LoVo (cell line): Measurements from ENCODE around the gene NPTX2.
"Not testable (repeated sequence)": the region's sequence is repeated elsewhere in the genome, so short reads cannot be mapped to it uniquely, and the experiment has no call there.

Experiments used
- DNase-seq: peaks from one replicate; pipeline ENCODE4 v3.0.0-alpha.2; 2016; ENCODE audit warnings: low spot score

The NPTX2 gene

GRCh38 chr7:98617051-98617959, at the start of gene NPTX2:
Gene NPTX2 (plus strand): TSS chr7:98617285. CDS start chr7:98617462, 177 bp downstream.
- peak; percentile 36 for DNase-seq

GRCh38 chr7:98567991-98568390, 49.1 kb upstream of the NPTX2 start:
- DNase-seq: no peak

- DNase-seq: no peak
These were observed 48.2 kb upstream of the NPTX2 start for GRCh38 chr7:98568891-98569290.

- no peak for DNase-seq
These were observed 47.3 kb upstream of the NPTX2 start for GRCh38 chr7:98569691-98570337.

- no peak for DNase-seq
These were observed 46.1 kb upstream of the NPTX2 start for GRCh38 chr7:98571006-98571405.

- DNase-seq: no peak
These were observed 45.1 kb upstream of the NPTX2 start for GRCh38 chr7:98571986-98572385.

GRCh38 chr7:98572716-98573115, 44.4 kb upstream of the NPTX2 start:
- DNase-seq: not testable (repeated sequence)

- no peak for DNase-seq
These were observed 43.3 kb upstream of the NPTX2 start for GRCh38 chr7:98573816-98574215.

- no peak for DNase-seq
These were observed 41.2 kb upstream of the NPTX2 start for GRCh38 chr7:98575878-98576277.

GRCh38 chr7:98584830-98585229, 32.3 kb upstream of the NPTX2 start:
- no peak for DNase-seq

- no peak for DNase-seq
These were observed 25.2 kb upstream of the NPTX2 start for GRCh38 chr7:98591926-98592325.

GRCh38 chr7:98594348-98594747, 22.7 kb upstream of the NPTX2 start:
- DNase-seq: no peak

- no peak for DNase-seq
These were observed 22.3 kb upstream of the NPTX2 start for GRCh38 chr7:98594787-98595186.

GRCh38 chr7:98598846-98599615, 18.1 kb upstream of the NPTX2 start:
- DNase-seq: peak; percentile 55

- no peak for DNase-seq
These were observed 17.2 kb upstream of the NPTX2 start for GRCh38 chr7:98599886-98600285.

GRCh38 chr7:98602755-98603398, 14.2 kb upstream of the NPTX2 start:
- no peak for DNase-seq

GRCh38 chr7:98603399-98603788, 13.7 kb upstream of the NPTX2 start:
- DNase-seq: no peak

GRCh38 chr7:98613601-98614425, 3.3 kb upstream of the NPTX2 start:
- DNase-seq: peak; percentile 41

- no peak for DNase-seq
These were observed 569 bp upstream of the NPTX2 start for GRCh38 chr7:98616381-98617050.

- no peak for DNase-seq
These were observed 904 bp downstream of the NPTX2 start for GRCh38 chr7:98617960-98618418.

- no peak for DNase-seq
These were observed 1.7 kb downstream of the NPTX2 start for GRCh38 chr7:98618786-98619185.
